Uterus (tissue), 4 donors: ENCODE results near the gene RPS6KC1. TPM values are rescaled to one million over a fixed set of nuclear protein-coding genes. Genes with fewer than 3 reads are reported as not detected.
A peak's percentile ranks its signal among the peaks of the same experiment; 100 is the strongest.
"Not testable (repeated sequence)": the region's sequence is repeated elsewhere in the genome, so short reads cannot be mapped to it uniquely, and the experiment has no call there.

ENCODE experiments used
- DNase-seq, 2 donors: peaks; one replicate each; pipeline ENCODE4 v3.0.0-alpha.2; 2019 to 2020
- H3K27ac ChIP-seq, 2 donors: fragments of 200-600 bp; sonication (generic); 1 replicate in 1 of 2; 2 replicates in 1 of 2; pipeline ENCODE4 v1.5.1; 2016 to 2018
- H3K27me3 ChIP-seq, 2 donors: fragments of 200-600 bp; sonication (generic); one replicate each; pipeline ENCODE4 v1.5.1; 2018 to 2019; ENCODE audit warnings: control low read depth in 1 of 2
- H3K36me3 ChIP-seq, 2 donors: fragments of 200-600 bp; sonication (generic); one replicate each; pipeline ENCODE4 v1.5.1; 2019; ENCODE audit warnings: control low read depth in 1 of 2
- H3K4me1 ChIP-seq, 2 donors: fragments of 200-600 bp; sonication (generic); one replicate each; pipeline ENCODE4 v1.5.1; 2018 to 2019; ENCODE audit warnings: control low read depth in 1 of 2
- H3K4me3 ChIP-seq, 2 donors: fragments of 200-600 bp; sonication (generic); 1 replicate in 1 of 2; 2 replicates in 1 of 2; pipeline ENCODE4 v1.5.1; 2018 to 2019; ENCODE audit warnings: mild to moderate bottlenecking in 1 of 2
- H3K9me3 ChIP-seq, 2 donors: fragments of 200-600 bp; sonication (generic); one replicate each; pipeline ENCODE4 v1.5.1; 2019; ENCODE audit warnings: control low read depth in 1 of 2
- CTCF ChIP-seq, 4 experiments: fragments of 200-600 bp in 2 of 4; fragments of 450-650 bp in 2 of 4; sonication (generic) in 2 of 4; IDR thresholded peaks; one replicate each; pipeline ENCODE4 v1.5.1; 2016 to 2019; ENCODE audit warnings: antibody characterized with exemption in 4 of 4, mild to moderate bottlenecking in 2 of 4, moderate library complexity in 1 of 4
- POLR2A ChIP-seq, 2 donors: fragments of 450-650 bp; IDR thresholded peaks; one replicate each; pipeline ENCODE4 v1.6.1; 2016; ENCODE audit warnings: antibody characterized with exemption in 2 of 2, mild to moderate bottlenecking in 1 of 2, moderate library complexity in 1 of 2
- intact Hi-C: fragments of 100-400 bp; cut with DNase I; formaldehyde crosslinking; loops from one replicate; pipeline ENCODE4 v1.15.1; 2023; ENCODE audit warnings: low total_unique reads
- total RNA-seq, 4 donors: library from RNA; depleted of rRNA in 3 of 4; stranded (reverse); fragments of >200 nt in 3 of 4; gene quantifications; one replicate each; pipeline versions ENCODE4 v1.1.0 to v1.2.4, GENCODE V29; 2014 to 2023
- donor health status: DM: yes; HTN: yes; CAD: no.

RPS6KC1 gene
- total RNA-seq, 4 donors from 2014 or later: 9.2 to 64.2 (median 22.3) TPM

- Histone ChIP-seq H3K27me3 (no peaks in the 10 kb centered on the region), H3K9me3 (no peaks in the 10 kb centered on the region), H3K4me1 (peaks cover 0 to 9% of the 10 kb centered on the region in 2 donors), H3K27ac (no peak overlapping the region), H3K4me3 (no peak overlapping the region), H3K36me3 (no peaks in the 10 kb centered on the region)
- intact Hi-C loops: no loop called here
- no peak for DNase-seq
- TF ChIP-seq POLR2A (IDR thresholded peaks at IDR 0.05) (no peak), CTCF (IDR thresholded peaks at IDR 0.05) (no peak)
Measured at GRCh38 chr1:213154056-213154685, 103.1 kb downstream of the RPS6KC1 start.

- Histone ChIP-seq H3K9me3 (no peaks in the 10 kb centered on the region), H3K27me3 (no peaks in the 10 kb centered on the region), H3K4me1 (peaks cover 0 to 14% of the 10 kb centered on the region in 2 donors), H3K27ac (peak overlapping the region; percentile 57 to 63), H3K4me3 (no peak overlapping the region), H3K36me3 (no peaks in the 10 kb centered on the region)
- TF ChIP-seq CTCF (IDR thresholded peaks at IDR 0.05) (no peak), POLR2A (IDR thresholded peaks at IDR 0.05) (no peak)
- DNase-seq: no peak
- intact Hi-C loops: no loop called here
Measured at GRCh38 chr1:213159376-213159775, 108.3 kb downstream of the RPS6KC1 start.

GRCh38 chr1:213160442-213160841 is 109.4 kb downstream of the RPS6KC1 start:
- H3K4me3 ChIP-seq: not testable (repeated sequence)

GRCh38 chr1:213162338-213162737 is 111.3 kb downstream of the RPS6KC1 start:
- H3K4me1 ChIP-seq: peaks cover 0 to 14% of the 10 kb centered on the region in 2 donors
- no peaks in the 10 kb centered on the region for H3K36me3 ChIP-seq
- no peak for TF ChIP-seq CTCF (IDR thresholded peaks at IDR 0.05)
- TF ChIP-seq POLR2A (IDR thresholded peaks at IDR 0.05): no peak
- H3K4me3 ChIP-seq: no peak overlapping the region
- H3K27ac ChIP-seq: peak overlapping the region; percentile 72 to 80
- intact Hi-C loops: no loop called here
- DNase-seq: peak; percentile 50 to 73
- H3K27me3 ChIP-seq: no peaks in the 10 kb centered on the region
- no peaks in the 10 kb centered on the region for H3K9me3 ChIP-seq

More at GRCh38 chr1:213160442-213160841, 109.4 kb downstream of the RPS6KC1 start:
- H3K9me3 ChIP-seq, intact Hi-C loops, H3K27me3 ChIP-seq, H3K36me3 ChIP-seq, H3K27ac ChIP-seq, DNase-seq: not testable (repeated sequence)
- peaks cover 0 to 14% of the 10 kb centered on the region in 2 donors for H3K4me1 ChIP-seq

GRCh38 chr1:213162862-213163261 is 111.8 kb downstream of the RPS6KC1 start:
- H3K36me3 ChIP-seq: no peaks in the 10 kb centered on the region
- peaks cover 0 to 14% of the 10 kb centered on the region in 2 donors for H3K4me1 ChIP-seq
- no peak for DNase-seq
- no peaks in the 10 kb centered on the region for H3K9me3 ChIP-seq
- H3K27me3 ChIP-seq: no peaks in the 10 kb centered on the region
- intact Hi-C loops: no loop called here
- TF ChIP-seq CTCF (IDR thresholded peaks at IDR 0.05): no peak
- TF ChIP-seq POLR2A (IDR thresholded peaks at IDR 0.05): no peak
- no peak overlapping the region for H3K4me3 ChIP-seq
- H3K27ac ChIP-seq: peak overlapping the region; percentile 44 to 80
